HL-60 (cell line): ENCODE data around the gene RAPGEF4.

Experiments used
- CTCF ChIP-seq: IDR thresholded peaks from one replicate; pipeline ENCODE4 v1.5.1; 2011; ENCODE audit warnings: low read length, control low read depth, inconsistent platforms; ENCODE audit not compliant: insufficient read depth
- POLR2AphosphoS5 ChIP-seq: IDR thresholded peaks from 2 replicates; pipeline ENCODE4 v1.6.1; 2012; ENCODE audit warnings: low read depth
- SPI1 ChIP-seq: IDR thresholded peaks from 2 replicates; pipeline ENCODE4 v1.6.1; 2012; ENCODE audit warnings: low read depth, mild to moderate bottlenecking, borderline replicate concordance

- TF ChIP-seq SPI1 (no peak), CTCF (no peak), POLR2AphosphoS5 (no peak)
Observed at GRCh38 chr2:172962082-172962481, 226.4 kb downstream of the RAPGEF4 start.
